ENCODE results near the gene CFHR5.
"Not testable (repeated sequence)": the region's sequence is repeated elsewhere in the genome, so short reads cannot be mapped to it uniquely, and the experiment has no call there.

CFHR5 gene

GRCh38 chr1:197024460-197024859 lies 47.1 kb downstream of the CFHR5 start:
- no peak for DNase-seq

- no peak for DNase-seq
These were observed 50.0 kb downstream of the CFHR5 start for GRCh38 chr1:197027359-197027758.

DNA sequence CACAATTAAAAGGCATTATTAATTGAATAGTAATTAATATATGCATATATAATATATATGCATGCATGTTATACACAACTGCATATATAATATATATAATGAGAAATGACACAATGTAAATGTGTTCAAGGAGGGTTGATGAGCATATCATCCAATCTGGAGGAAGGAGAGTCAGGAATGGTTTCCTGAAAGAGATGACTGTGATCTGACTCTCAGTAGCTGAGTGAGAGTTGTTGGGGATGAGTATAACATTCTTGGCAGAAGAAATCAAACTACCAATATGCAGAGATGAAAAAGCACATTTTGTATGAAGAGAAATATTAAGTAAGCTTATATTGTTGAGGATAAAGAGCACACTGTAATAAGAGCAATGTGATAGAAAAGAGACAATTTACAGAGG lies 52.4 kb downstream of the CFHR5 start:
- DNase-seq = no peak

GRCh38 chr1:197034631-197035339 lies 57.4 kb downstream of the CFHR5 start:
- DNase-seq = not testable (repeated sequence)

- DNase-seq = no peak
These were observed 59.5 kb downstream of the CFHR5 start for GRCh38 chr1:197036861-197037260.

DNA sequence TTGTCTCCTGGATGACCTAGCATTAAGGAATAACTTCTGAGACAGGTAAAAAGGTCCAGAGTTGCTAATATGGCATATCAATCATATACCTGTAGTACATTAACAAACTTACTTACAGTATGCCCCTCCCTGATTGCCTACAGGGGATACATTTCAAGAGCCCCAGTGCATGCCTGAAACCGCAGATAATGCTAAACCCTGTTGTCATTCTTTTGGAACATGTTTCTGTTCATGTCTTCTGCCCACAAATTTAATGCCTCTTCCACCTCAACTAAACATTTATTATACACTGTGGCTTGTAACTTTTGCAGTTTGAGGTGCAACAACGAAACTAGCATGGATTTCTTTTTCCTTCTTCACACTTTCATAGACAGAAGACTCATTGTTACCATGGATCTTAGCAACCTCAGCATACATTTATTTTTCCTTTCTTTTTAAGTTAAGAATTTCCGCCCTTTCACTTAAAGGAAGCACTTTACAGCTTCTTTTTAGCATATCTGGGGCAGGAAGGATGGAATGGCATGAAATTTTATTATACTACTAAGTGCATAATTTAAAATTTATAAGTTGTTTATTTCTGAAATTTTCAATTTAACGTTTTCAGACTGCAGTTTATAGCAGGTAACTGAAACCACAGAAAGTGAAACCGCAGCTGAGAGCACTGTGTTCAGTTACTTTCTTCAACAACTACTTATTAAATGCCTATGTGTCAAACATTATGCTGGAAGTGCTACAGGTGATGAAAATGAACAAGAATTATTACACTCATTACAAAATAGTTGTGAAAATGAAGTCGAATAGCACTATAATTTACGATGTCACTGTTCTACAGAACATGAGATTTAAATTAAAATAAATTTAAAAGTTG lies 64.4 kb downstream of the CFHR5 start:
- no peak for DNase-seq

- DNase-seq = no peak
These were observed 65.5 kb downstream of the CFHR5 start for GRCh38 chr1:197042676-197043341.

GRCh38 chr1:197049100-197049499 lies 71.7 kb downstream of the CFHR5 start:
- no peak for DNase-seq

Data from CD4-positive, alpha-beta T cell treated with Interleukin-1 beta for 1 hour (primary cell).